GM23338 (cell line): Measurements from ENCODE around the gene LAYN. TPM values are rescaled to one million over a fixed set of nuclear protein-coding genes. Genes with fewer than 3 reads are reported as not detected.

Experiments
- ATAC-seq: fragments of 200-7000 bp; cut with Tn5 transposase; 3 replicates; pipeline ENCODE4 v1.9.1; 2020
- DNase-seq: peaks from one replicate; pipeline ENCODE4 v3.0.0-alpha.2; 2015; ENCODE audit warnings: low spot score
- H2AFZ ChIP-seq: fragments of 200-600 bp; sonication (generic); 2 replicates; pipeline ENCODE4 v1.8.0; 2016; ENCODE audit warnings: antibody characterized with exemption, mild to moderate bottlenecking, moderate library complexity
- H3F3A ChIP-seq: fragments of 200-600 bp; sonication (generic); replicated peaks from 2 replicates; pipeline ENCODE4 v1.8.0; 2017; ENCODE audit warnings: antibody characterized with exemption, mixed run types, low read depth
- H3K27ac ChIP-seq: fragments of 200-600 bp; sonication (generic); 2 replicates; pipeline ENCODE4 v1.6.1; 2016; ENCODE audit warnings: low read depth
- H3K27me3 ChIP-seq: fragments of 200-600 bp; sonication (generic); 2 replicates; pipeline ENCODE4 v1.8.0; 2016; ENCODE audit warnings: mild to moderate bottlenecking, mixed run types, moderate library complexity; ENCODE audit not compliant: insufficient read depth
- H3K36me3 ChIP-seq: fragments of 200-600 bp; sonication (generic); 2 replicates; pipeline ENCODE4 v1.8.0; 2016; ENCODE audit warnings: mild to moderate bottlenecking; ENCODE audit not compliant: insufficient read depth
- H3K4me1 ChIP-seq: fragments of 200-600 bp; sonication (generic); 2 replicates; pipeline ENCODE4 v1.8.0; 2016; ENCODE audit warnings: mild to moderate bottlenecking, moderate library complexity; ENCODE audit not compliant: insufficient read depth
- H3K4me2 ChIP-seq: fragments of 200-600 bp; sonication (generic); 2 replicates; pipeline ENCODE4 v1.7.1; 2017; ENCODE audit warnings: mixed run types
- H3K4me3 ChIP-seq: fragments of 200-600 bp; sonication (generic); 2 replicates; pipeline ENCODE4 v1.6.1; 2016; ENCODE audit warnings: mixed run types
- H3K79me2 ChIP-seq: fragments of 200-600 bp; sonication (generic); replicated peaks from 2 replicates; pipeline ENCODE4 v1.8.0; 2017; ENCODE audit warnings: mild to moderate bottlenecking; ENCODE audit not compliant: insufficient read depth
- H3K9me2 ChIP-seq: fragments of 200-600 bp; sonication (generic); 2 replicates; pipeline ENCODE4 v1.8.0; 2017; ENCODE audit not compliant: insufficient read depth
- H4K20me1 ChIP-seq: fragments of 200-600 bp; sonication (generic); replicated peaks from 2 replicates; pipeline ENCODE4 v1.8.0; 2017; ENCODE audit warnings: mild to moderate bottlenecking; ENCODE audit not compliant: insufficient read depth
- H3K27ac Mint-ChIP-seq: 2 replicates; pipeline ENCODE4 v1.8.0; 2020; ENCODE audit warnings: inconsistent platforms, mild to moderate bottlenecking, moderate library complexity, mixed read lengths
- H3K27me3 Mint-ChIP-seq: 3 replicates; pipeline ENCODE4 v1.8.0; 2022; ENCODE audit warnings: low read depth, mild to moderate bottlenecking, moderate library complexity, mixed read lengths, inconsistent platforms; ENCODE audit not compliant: insufficient read depth, poor library complexity
- H3K36me3 Mint-ChIP-seq: 3 replicates; pipeline ENCODE4 v1.8.0; 2021; ENCODE audit warnings: low read depth, mild to moderate bottlenecking, inconsistent platforms, moderate library complexity, mixed read lengths
- H3K4me1 Mint-ChIP-seq: 3 replicates; pipeline ENCODE4 v1.8.0; 2020; ENCODE audit warnings: mild to moderate bottlenecking, inconsistent platforms, mixed read lengths
- H3K4me3 Mint-ChIP-seq: 3 replicates; pipeline ENCODE4 v1.8.0; 2021; ENCODE audit warnings: moderate library complexity, mild to moderate bottlenecking, inconsistent platforms, mixed read lengths
- H3K9me3 Mint-ChIP-seq: 3 replicates; pipeline ENCODE4 v1.8.0; 2020; ENCODE audit warnings: moderate library complexity, mild to moderate bottlenecking, inconsistent platforms, mixed read lengths
- CREB1 ChIP-seq: fragments of 250-450 bp; sonication (Bioruptor Pico); IDR thresholded peaks from 2 replicates; pipeline ENCODE4 v1.5.0; 2020; ENCODE audit warnings: low read depth, mild to moderate bottlenecking, moderate library complexity
- EZH2 ChIP-seq: fragments of 200-600 bp; sonication (generic); IDR thresholded peaks from one replicate; pipeline ENCODE4 v1.8.0; 2017; ENCODE audit warnings: antibody characterized with exemption, mild to moderate bottlenecking, low read depth; ENCODE audit not compliant: unreplicated experiment
- EZH2phosphoT487 ChIP-seq: fragments of 200-600 bp; sonication (generic); IDR thresholded peaks from one replicate; pipeline ENCODE4 v1.8.1; 2018; ENCODE audit warnings: antibody characterized with exemption; ENCODE audit not compliant: unreplicated experiment
- JUNB ChIP-seq: IDR thresholded peaks from one replicate; pipeline ENCODE4 v1.6.1; 2016; ENCODE audit warnings: antibody characterized with exemption; ENCODE audit not compliant: unreplicated experiment
- NANOG ChIP-seq: IDR thresholded peaks from 2 replicates; pipeline ENCODE4 v1.6.1; 2016; ENCODE audit warnings: antibody characterized with exemption, borderline replicate concordance
- POLR2AphosphoS5 ChIP-seq: IDR thresholded peaks from 2 replicates; pipeline ENCODE4 v1.6.1; 2016; ENCODE audit warnings: antibody characterized with exemption, low read depth
- STAT1 ChIP-seq: IDR thresholded peaks from one replicate; pipeline ENCODE4 v1.6.1; 2016; ENCODE audit warnings: antibody characterized with exemption; ENCODE audit not compliant: unreplicated experiment
- ZNF114 ChIP-seq: fragments of 250-450 bp; sonication (Bioruptor Pico); IDR thresholded peaks from 2 replicates; pipeline ENCODE4 v1.5.0; 2020; ENCODE audit warnings: mild to moderate bottlenecking, moderate library complexity
- ZNF331 ChIP-seq: fragments of 250-450 bp; sonication (Bioruptor Pico); IDR thresholded peaks from 2 replicates; pipeline ENCODE4 v1.5.0; 2020; ENCODE audit warnings: low read depth, mild to moderate bottlenecking, moderate library complexity
- polyA plus RNA-seq: library from polyadenylated mRNA; unstranded; fragments of >200 nt; fragmentation: Nextera tagmentation; extraction: Ambion mirVana; gene quantifications from 2 replicates; pipeline ENCODE4 v1.2.1, GENCODE V29; 2016
- total RNA-seq: library from RNA; depleted of rRNA; stranded (reverse); fragments of >200 nt; shearing (Covaris generic); gene quantifications from 2 replicates; pipeline ENCODE4 v1.2.3, GENCODE V29; 2014
- TF ChIP-seq, protein P1 (sequence below), 2 experiments: fragments of 200-600 bp in 1 of 2; sonication (generic) in 1 of 2; conservative IDR thresholded peaks; 2 replicates each; pipeline versions ENCODE4 v1.5.1 to v1.6.1; 2016 to 2017; ENCODE audit warnings: antibody characterized with exemption in 2 of 2, low read depth in 2 of 2, mild to moderate bottlenecking in 2 of 2, moderate library complexity in 1 of 2
- TF ChIP-seq, protein P2 (sequence below): fragments of 250-450 bp; sonication (Bioruptor Pico); IDR thresholded peaks from 2 replicates; pipeline ENCODE4 v1.5.0; 2020; ENCODE audit warnings: mild to moderate bottlenecking, moderate library complexity
- TF ChIP-seq, protein P3 (sequence below): IDR thresholded peaks from one replicate; pipeline ENCODE4 v1.6.1; 2018; ENCODE audit warnings: antibody characterized with exemption; ENCODE audit not compliant: unreplicated experiment
- TF ChIP-seq, protein P4 (sequence below): IDR thresholded peaks from 2 replicates; pipeline ENCODE4 v1.6.1; 2016; ENCODE audit warnings: antibody characterized with exemption

Gene LAYN
- total and polyA plus RNA-seq, 2 experiments from 2014 or later: 6.8 to 7.9 TPM

DNA sequence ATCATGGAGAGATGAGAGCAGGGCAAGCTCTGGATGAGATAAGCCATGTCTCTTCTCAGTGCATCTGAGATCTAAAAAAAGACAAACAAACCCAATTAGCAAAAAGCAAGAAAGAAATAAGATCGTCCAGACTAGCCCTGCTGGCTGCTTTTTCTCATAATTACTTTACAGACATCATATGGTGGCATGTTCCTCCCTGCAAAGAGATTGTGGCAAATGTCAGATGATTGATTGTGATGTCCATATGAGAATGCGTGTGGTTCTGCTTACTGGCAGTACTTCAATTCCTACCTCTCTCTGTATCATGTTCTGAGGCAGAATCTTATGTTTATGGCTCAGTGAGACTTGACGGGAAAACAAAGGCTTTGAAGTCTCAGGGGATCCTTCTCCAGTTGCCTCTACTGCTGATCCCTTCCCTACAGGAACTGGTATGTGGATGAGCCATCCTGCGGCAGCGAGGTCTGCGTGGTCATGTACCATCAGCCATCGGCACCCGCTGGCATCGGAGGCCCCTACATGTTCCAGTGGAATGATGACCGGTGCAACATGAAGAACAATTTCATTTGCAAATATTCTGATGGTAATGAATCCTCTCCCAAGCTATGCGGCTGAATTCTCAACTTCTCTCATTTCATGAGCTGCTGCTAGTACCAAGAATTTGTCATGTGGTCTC lies 8.8 kb downstream of the LAYN start:
- Histone ChIP-seq H4K20me1 (0 out of 2 replicates have a peak, but pooled peaks cover 2% of the 10 kb centered on the region), H3K27ac (no peak overlapping the region; the same call in 1 of the 2 replicates), H3F3A (0 out of 2 replicates have a peak, but pooled peaks cover 3% of the 10 kb centered on the region), H2AFZ (no peak overlapping the region), H3K4me3 (no peak overlapping the region), H3K79me2 (no peaks in the 10 kb centered on the region), H3K4me2 (peak overlapping the region; percentile 58), H3K27me3 (no peaks in the 10 kb centered on the region), H3K4me1 (peaks cover 23% of the 10 kb centered on the region), H3K36me3 (no peaks in the 10 kb centered on the region), H3K9me2 (no peaks in the 10 kb centered on the region)
- no peaks in the 10 kb centered on the region for H3K36me3 Mint-ChIP-seq
- ATAC-seq (peak; percentile 64), DNase-seq (no peak)
- H3K27me3 Mint-ChIP-seq: no peaks in the 10 kb centered on the region
- TF ChIP-seq, protein P1, sequence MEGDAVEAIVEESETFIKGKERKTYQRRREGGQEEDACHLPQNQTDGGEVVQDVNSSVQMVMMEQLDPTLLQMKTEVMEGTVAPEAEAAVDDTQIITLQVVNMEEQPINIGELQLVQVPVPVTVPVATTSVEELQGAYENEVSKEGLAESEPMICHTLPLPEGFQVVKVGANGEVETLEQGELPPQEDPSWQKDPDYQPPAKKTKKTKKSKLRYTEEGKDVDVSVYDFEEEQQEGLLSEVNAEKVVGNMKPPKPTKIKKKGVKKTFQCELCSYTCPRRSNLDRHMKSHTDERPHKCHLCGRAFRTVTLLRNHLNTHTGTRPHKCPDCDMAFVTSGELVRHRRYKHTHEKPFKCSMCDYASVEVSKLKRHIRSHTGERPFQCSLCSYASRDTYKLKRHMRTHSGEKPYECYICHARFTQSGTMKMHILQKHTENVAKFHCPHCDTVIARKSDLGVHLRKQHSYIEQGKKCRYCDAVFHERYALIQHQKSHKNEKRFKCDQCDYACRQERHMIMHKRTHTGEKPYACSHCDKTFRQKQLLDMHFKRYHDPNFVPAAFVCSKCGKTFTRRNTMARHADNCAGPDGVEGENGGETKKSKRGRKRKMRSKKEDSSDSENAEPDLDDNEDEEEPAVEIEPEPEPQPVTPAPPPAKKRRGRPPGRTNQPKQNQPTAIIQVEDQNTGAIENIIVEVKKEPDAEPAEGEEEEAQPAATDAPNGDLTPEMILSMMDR (conservative IDR thresholded peaks at IDR 0.05; ENCODE audit: low read depth in 2 of 2): no peak
- TF ChIP-seq POLR2AphosphoS5 (no peak), JUNB (no peak), ZNF114 (CRISPR knock-in tag) (no peak), ZNF331 (no peak), NANOG (no peak), EZH2phosphoT487 (no peak), EZH2 (no peak), STAT1 (no peak), CREB1 (CRISPR knock-in tag) (no peak)
- TF ChIP-seq, protein P2, sequence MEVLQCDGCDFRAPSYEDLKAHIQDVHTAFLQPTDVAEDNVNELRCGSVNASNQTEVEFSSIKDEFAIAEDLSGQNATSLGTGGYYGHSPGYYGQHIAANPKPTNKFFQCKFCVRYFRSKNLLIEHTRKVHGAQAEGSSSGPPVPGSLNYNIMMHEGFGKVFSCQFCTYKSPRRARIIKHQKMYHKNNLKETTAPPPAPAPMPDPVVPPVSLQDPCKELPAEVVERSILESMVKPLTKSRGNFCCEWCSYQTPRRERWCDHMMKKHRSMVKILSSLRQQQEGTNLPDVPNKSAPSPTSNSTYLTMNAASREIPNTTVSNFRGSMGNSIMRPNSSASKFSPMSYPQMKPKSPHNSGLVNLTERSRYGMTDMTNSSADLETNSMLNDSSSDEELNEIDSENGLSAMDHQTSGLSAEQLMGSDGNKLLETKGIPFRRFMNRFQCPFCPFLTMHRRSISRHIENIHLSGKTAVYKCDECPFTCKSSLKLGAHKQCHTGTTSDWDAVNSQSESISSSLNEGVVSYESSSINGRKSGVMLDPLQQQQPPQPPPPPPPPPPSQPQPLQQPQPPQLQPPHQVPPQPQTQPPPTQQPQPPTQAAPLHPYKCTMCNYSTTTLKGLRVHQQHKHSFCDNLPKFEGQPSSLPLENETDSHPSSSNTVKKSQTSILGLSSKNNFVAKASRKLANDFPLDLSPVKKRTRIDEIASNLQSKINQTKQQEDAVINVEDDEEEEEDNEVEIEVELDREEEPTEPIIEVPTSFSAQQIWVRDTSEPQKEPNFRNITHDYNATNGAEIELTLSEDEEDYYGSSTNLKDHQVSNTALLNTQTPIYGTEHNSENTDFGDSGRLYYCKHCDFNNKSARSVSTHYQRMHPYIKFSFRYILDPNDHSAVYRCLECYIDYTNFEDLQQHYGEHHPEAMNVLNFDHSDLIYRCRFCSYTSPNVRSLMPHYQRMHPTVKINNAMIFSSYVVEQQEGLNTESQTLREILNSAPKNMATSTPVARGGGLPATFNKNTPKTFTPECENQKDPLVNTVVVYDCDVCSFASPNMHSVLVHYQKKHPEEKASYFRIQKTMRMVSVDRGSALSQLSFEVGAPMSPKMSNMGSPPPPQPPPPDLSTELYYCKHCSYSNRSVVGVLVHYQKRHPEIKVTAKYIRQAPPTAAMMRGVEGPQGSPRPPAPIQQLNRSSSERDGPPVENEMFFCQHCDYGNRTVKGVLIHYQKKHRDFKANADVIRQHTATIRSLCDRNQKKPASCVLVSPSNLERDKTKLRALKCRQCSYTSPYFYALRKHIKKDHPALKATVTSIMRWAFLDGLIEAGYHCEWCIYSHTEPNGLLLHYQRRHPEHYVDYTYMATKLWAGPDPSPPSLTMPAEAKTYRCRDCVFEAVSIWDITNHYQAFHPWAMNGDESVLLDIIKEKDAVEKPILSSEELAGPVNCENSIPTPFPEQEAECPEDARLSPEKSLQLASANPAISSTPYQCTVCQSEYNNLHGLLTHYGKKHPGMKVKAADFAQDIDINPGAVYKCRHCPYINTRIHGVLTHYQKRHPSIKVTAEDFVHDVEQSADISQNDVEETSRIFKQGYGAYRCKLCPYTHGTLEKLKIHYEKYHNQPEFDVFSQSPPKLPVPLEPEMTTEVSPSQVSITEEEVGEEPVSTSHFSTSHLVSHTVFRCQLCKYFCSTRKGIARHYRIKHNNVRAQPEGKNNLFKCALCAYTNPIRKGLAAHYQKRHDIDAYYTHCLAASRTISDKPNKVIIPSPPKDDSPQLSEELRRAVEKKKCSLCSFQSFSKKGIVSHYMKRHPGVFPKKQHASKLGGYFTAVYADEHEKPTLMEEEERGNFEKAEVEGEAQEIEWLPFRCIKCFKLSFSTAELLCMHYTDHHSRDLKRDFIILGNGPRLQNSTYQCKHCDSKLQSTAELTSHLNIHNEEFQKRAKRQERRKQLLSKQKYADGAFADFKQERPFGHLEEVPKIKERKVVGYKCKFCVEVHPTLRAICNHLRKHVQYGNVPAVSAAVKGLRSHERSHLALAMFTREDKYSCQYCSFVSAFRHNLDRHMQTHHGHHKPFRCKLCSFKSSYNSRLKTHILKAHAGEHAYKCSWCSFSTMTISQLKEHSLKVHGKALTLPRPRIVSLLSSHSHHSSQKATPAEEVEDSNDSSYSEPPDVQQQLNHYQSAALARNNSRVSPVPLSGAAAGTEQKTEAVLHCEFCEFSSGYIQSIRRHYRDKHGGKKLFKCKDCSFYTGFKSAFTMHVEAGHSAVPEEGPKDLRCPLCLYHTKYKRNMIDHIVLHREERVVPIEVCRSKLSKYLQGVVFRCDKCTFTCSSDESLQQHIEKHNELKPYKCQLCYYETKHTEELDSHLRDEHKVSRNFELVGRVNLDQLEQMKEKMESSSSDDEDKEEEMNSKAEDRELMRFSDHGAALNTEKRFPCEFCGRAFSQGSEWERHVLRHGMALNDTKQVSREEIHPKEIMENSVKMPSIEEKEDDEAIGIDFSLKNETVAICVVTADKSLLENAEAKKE (CRISPR knock-in tag): no peak
- TF ChIP-seq, protein P3, sequence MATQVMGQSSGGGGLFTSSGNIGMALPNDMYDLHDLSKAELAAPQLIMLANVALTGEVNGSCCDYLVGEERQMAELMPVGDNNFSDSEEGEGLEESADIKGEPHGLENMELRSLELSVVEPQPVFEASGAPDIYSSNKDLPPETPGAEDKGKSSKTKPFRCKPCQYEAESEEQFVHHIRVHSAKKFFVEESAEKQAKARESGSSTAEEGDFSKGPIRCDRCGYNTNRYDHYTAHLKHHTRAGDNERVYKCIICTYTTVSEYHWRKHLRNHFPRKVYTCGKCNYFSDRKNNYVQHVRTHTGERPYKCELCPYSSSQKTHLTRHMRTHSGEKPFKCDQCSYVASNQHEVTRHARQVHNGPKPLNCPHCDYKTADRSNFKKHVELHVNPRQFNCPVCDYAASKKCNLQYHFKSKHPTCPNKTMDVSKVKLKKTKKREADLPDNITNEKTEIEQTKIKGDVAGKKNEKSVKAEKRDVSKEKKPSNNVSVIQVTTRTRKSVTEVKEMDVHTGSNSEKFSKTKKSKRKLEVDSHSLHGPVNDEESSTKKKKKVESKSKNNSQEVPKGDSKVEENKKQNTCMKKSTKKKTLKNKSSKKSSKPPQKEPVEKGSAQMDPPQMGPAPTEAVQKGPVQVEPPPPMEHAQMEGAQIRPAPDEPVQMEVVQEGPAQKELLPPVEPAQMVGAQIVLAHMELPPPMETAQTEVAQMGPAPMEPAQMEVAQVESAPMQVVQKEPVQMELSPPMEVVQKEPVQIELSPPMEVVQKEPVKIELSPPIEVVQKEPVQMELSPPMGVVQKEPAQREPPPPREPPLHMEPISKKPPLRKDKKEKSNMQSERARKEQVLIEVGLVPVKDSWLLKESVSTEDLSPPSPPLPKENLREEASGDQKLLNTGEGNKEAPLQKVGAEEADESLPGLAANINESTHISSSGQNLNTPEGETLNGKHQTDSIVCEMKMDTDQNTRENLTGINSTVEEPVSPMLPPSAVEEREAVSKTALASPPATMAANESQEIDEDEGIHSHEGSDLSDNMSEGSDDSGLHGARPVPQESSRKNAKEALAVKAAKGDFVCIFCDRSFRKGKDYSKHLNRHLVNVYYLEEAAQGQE: no peak
- TF ChIP-seq, protein P4, sequence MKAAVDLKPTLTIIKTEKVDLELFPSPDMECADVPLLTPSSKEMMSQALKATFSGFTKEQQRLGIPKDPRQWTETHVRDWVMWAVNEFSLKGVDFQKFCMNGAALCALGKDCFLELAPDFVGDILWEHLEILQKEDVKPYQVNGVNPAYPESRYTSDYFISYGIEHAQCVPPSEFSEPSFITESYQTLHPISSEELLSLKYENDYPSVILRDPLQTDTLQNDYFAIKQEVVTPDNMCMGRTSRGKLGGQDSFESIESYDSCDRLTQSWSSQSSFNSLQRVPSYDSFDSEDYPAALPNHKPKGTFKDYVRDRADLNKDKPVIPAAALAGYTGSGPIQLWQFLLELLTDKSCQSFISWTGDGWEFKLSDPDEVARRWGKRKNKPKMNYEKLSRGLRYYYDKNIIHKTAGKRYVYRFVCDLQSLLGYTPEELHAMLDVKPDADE: no peak
- peaks cover 22% of the 10 kb centered on the region for H3K4me1 Mint-ChIP-seq
- H3K4me3 Mint-ChIP-seq: no peak overlapping the region
- no peak overlapping the region for H3K27ac Mint-ChIP-seq
- H3K9me3 Mint-ChIP-seq: no peaks in the 10 kb centered on the region
